Transverse colon (tissue), 4 donors: Measurements from ENCODE around the gene ATG2B. TPM values are rescaled to one million over a fixed set of nuclear protein-coding genes. Genes with fewer than 3 reads are reported as not detected.

ENCODE experiments used
- DNase-seq: peaks from one replicate; pipeline ENCODE4 v3.0.0-alpha.2; 2019
- H3K27ac ChIP-seq, 4 donors: fragments of 200-600 bp; sonication (generic); 2 replicates each; pipeline ENCODE4 v1.5.1; 2016 to 2018; ENCODE audit warnings: inconsistent platforms in 4 of 4
- H3K27me3 ChIP-seq: fragments of 200-600 bp; sonication (generic); 2 replicates; pipeline ENCODE4 v1.5.1; 2017; ENCODE audit warnings: inconsistent platforms
- H3K36me3 ChIP-seq, 4 donors: fragments of 200-600 bp; sonication (generic); 2 replicates each; pipeline ENCODE4 v1.5.1; 2017 to 2019; ENCODE audit warnings: inconsistent platforms in 4 of 4
- H3K4me1 ChIP-seq, 4 donors: fragments of 200-600 bp; sonication (generic); 2 replicates each; pipeline ENCODE4 v1.5.1; 2017 to 2020; ENCODE audit warnings: inconsistent platforms in 4 of 4
- H3K4me3 ChIP-seq, 4 donors: fragments of 200-600 bp; sonication (generic); 1 replicate in 1 of 4; 2 replicates in 3 of 4; pipeline versions ENCODE4 v1.5.1 to v1.6.1; 2017 to 2019; ENCODE audit warnings: inconsistent platforms in 4 of 4
- H3K9me3 ChIP-seq, 2 donors: fragments of 200-600 bp; sonication (generic); 2 replicates each; pipeline ENCODE4 v1.5.1; 2017 to 2019; ENCODE audit warnings: inconsistent platforms in 2 of 2
- EP300 ChIP-seq: sonication (generic); formaldehyde crosslinking; IDR thresholded peaks from one replicate; pipeline ENCODE4 v1.6.1; 2017; ENCODE audit warnings: antibody characterized with exemption, low read depth
- POLR2A ChIP-seq: fragments of 450-650 bp; IDR thresholded peaks from one replicate; pipeline ENCODE4 v1.6.1; 2016; ENCODE audit warnings: antibody characterized with exemption, mild to moderate bottlenecking, moderate library complexity
- POLR2AphosphoS5 ChIP-seq, 3 donors: sonication (generic); formaldehyde crosslinking; IDR thresholded peaks; one replicate each; pipeline ENCODE4 v1.6.1; 2016; ENCODE audit warnings: antibody characterized with exemption in 3 of 3
- WGBS, 2 donors: methylation state at CpG; one replicate each; pipeline ENCODE4 v1.1.5; 2018; ENCODE audit warnings: low coverage in 1 of 2; 5-methylcytosine and 5-hydroxymethylcytosine counted together
- in situ Hi-C, 4 donors: fragments of 200-750 bp; cut with MboI; loops; one replicate each; pipeline versions ENCODE4 v1.15.0 to v1.15.1; 2017; ENCODE audit warnings: low sequenced_read_pairs in 3 of 4, low pct_ligation_motif_present in 1 of 4, low pct_unique_long_range_greater_than_20kb in 1 of 4
- intact Hi-C: fragments of 100-400 bp; cut with DNase I; formaldehyde crosslinking; loops from one replicate; pipeline ENCODE4 v1.15.1; 2023; ENCODE audit warnings: low total_unique reads
- total RNA-seq, 4 donors: library from RNA; depleted of rRNA; stranded (reverse); fragments of >200 nt; gene quantifications; one replicate each; pipeline ENCODE4 v1.1.0, GENCODE V29; 2016
- TF ChIP-seq, protein P1 (sequence below), 5 experiments: fragments of 200-600 bp in 3 of 5; fragments of 450-650 bp in 2 of 5; sonication (generic) in 3 of 5; IDR thresholded peaks; 1 replicate in 2 of 5; 2 replicates in 3 of 5; pipeline ENCODE4 v1.5.1; 2016 to 2017; ENCODE audit warnings: antibody characterized with exemption in 5 of 5, inconsistent platforms in 3 of 5, mild to moderate bottlenecking in 2 of 5, moderate library complexity in 1 of 5

Gene ATG2B
- total RNA-seq, 4 donors from 2014 or later = 30.7 to 47.5 (median 42.7) TPM

DNA sequence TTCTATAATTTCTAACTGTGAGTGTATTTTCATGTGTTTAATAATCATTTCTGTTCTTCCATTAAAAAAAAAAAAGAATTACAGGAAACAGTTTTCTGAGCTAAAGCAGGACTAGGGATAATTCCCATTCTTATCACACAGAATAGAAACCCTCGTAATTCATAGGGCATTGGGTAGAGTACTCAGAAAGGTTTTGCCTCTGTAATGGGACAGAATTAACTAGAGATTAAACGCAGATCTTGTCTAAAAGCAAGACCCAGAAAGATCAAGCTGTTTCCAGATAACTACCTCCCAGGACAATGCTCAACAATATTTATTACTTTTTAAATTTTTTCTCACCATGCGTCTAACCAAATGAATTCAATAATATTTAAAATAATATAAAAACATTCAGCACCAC, 10.4 kb upstream of the ATG2B start:
- in situ Hi-C loops = no loop called here
- H3K9me3 ChIP-seq = no peaks in the 10 kb centered on the region
- H3K4me1 ChIP-seq = peaks cover 0 to 5% (median 2%) of the 10 kb centered on the region in 4 donors
- H3K27me3 ChIP-seq = no peaks in the 10 kb centered on the region
- intact Hi-C loops = no loop called here
- no peak overlapping the region for H3K4me3 ChIP-seq
- peaks cover 0 to 1% (median 0%) of the 10 kb centered on the region in 4 donors for H3K36me3 ChIP-seq
- H3K27ac ChIP-seq = no peak overlapping the region
- DNase-seq = no peak
- 89 to 93% methylated on average over 3 of the region's 3 CpGs for WGBS, 2 donors
- TF ChIP-seq POLR2AphosphoS5 (IDR thresholded peaks at IDR 0.05) (no peak), POLR2A (no peak), EP300 (no peak)
- TF ChIP-seq, protein P1, sequence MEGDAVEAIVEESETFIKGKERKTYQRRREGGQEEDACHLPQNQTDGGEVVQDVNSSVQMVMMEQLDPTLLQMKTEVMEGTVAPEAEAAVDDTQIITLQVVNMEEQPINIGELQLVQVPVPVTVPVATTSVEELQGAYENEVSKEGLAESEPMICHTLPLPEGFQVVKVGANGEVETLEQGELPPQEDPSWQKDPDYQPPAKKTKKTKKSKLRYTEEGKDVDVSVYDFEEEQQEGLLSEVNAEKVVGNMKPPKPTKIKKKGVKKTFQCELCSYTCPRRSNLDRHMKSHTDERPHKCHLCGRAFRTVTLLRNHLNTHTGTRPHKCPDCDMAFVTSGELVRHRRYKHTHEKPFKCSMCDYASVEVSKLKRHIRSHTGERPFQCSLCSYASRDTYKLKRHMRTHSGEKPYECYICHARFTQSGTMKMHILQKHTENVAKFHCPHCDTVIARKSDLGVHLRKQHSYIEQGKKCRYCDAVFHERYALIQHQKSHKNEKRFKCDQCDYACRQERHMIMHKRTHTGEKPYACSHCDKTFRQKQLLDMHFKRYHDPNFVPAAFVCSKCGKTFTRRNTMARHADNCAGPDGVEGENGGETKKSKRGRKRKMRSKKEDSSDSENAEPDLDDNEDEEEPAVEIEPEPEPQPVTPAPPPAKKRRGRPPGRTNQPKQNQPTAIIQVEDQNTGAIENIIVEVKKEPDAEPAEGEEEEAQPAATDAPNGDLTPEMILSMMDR (IDR thresholded peaks at IDR 0.05) = no peak

DNA sequence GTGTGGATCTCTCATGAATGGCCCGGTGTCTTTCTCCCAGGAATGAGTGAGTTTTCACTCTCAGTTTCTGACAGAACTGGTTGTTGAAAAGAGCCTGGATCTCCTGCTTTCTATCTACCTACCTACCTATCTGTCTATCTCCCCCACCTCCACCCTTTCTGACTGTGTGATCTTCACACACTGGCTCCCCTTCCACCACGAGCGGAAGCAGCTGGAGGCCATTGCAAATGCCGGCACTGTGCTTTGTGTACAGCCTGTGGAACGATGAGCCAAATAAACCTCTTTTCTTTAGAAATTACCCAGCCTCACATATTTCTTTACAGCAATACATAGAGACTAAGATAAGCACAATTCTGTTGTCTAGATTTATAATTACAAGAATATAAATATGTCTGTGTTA, 7.4 kb upstream of the ATG2B start:
- no peak overlapping the region for H3K4me3 ChIP-seq
- WGBS, 2 donors = 91 to 94% methylated on average over 4 to 5 of the region's 5 CpGs
- DNase-seq = no peak
- no peaks in the 10 kb centered on the region for H3K27me3 ChIP-seq
- peaks cover 0 to 1% (median 0%) of the 10 kb centered on the region in 4 donors for H3K36me3 ChIP-seq
- H3K27ac ChIP-seq = no peak overlapping the region
- TF ChIP-seq EP300 = no peak
- no peak for TF ChIP-seq POLR2AphosphoS5 (IDR thresholded peaks at IDR 0.05)
- intact Hi-C loops = no loop called here
- in situ Hi-C loops = no loop called here
- H3K9me3 ChIP-seq = no peaks in the 10 kb centered on the region
- H3K4me1 ChIP-seq = peaks cover 0 to 14% (median 9%) of the 10 kb centered on the region in 4 donors

DNA sequence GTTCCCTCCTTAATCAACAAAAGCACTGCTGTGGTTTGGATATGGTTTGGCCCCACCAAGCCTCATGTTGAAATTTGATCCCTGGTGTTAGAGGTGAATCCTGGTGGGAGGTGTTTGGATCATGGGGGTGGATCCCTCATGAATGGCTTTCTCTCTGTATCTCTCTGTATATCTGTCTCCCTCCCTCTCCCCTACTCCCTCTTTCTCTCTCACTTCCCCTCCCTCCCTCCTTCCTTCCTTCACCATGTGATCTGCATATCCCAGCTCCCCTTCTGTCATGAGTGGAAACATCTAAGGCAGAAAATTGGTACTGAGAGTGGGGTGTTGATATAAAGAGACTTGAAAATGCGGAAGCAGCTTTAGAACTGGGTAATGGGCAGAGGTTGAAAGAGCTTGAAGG, 5.4 kb upstream of the ATG2B start:
- in situ Hi-C loops (no loop called here), intact Hi-C loops (no loop called here)
- DNase-seq = no peak
- no peak for TF ChIP-seq EP300
- TF ChIP-seq POLR2A = no peak
- TF ChIP-seq, protein P1 (IDR thresholded peaks at IDR 0.05) = no peak
- TF ChIP-seq POLR2AphosphoS5 (IDR thresholded peaks at IDR 0.05) = no peak
- 100% methylated on average over 1 of the region's 1 CpG; no CpG with 5 or more reads in 1 of the 2 donors for WGBS, 2 donors
- H3K4me1 ChIP-seq = peaks cover 4 to 29% (median 11%) of the 10 kb centered on the region in 4 donors
- H3K27me3 ChIP-seq = no peaks in the 10 kb centered on the region
- H3K36me3 ChIP-seq = no peaks in the 10 kb centered on the region
- no peaks in the 10 kb centered on the region for H3K9me3 ChIP-seq
- no peak overlapping the region for H3K27ac ChIP-seq
- no peak overlapping the region for H3K4me3 ChIP-seq

DNA sequence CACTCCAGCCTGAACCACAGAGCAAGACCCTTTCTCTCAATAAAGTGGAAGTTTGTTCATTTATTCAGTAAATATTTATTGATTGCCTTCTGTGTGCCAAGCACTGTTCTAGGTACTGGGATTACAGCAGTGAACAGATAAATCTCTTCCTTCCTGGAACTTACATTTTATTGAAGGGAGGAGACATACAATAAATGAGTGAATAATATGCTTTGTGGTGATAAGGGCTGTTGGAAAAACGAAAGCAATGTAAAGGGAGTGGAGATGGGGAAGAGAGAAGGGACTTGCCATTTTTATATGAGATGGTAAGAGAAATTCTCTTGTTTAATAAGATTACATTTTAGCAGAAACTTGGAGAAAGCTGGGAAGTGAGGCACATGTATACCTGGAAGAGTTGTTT, 1.8 kb upstream of the ATG2B start:
- intact Hi-C loops = no loop called here
- H3K4me3 ChIP-seq = peak overlapping the region in 3 of 4 donors; percentile 90 to 98 (median 95)
- H3K36me3 ChIP-seq = no peaks in the 10 kb centered on the region
- no peaks in the 10 kb centered on the region for H3K9me3 ChIP-seq
- 54 to 56% methylated on average over 1 of the region's 1 CpG for WGBS, 2 donors
- peaks cover 9 to 49% (median 26%) of the 10 kb centered on the region in 4 donors for H3K4me1 ChIP-seq
- in situ Hi-C loops = no loop called here
- H3K27ac ChIP-seq = peak overlapping the region; percentile 94 to 98 (median 97)
- TF ChIP-seq POLR2AphosphoS5 (IDR thresholded peaks at IDR 0.05) = peak in 2 of 3 donors; percentile 59 to 86
- TF ChIP-seq, protein P1 (IDR thresholded peaks at IDR 0.05) = no peak
- TF ChIP-seq EP300 = no peak
- peak; percentile 55 for TF ChIP-seq POLR2A
- H3K27me3 ChIP-seq = no peaks in the 10 kb centered on the region
- DNase-seq = no peak
